ENCODE data around the gene ATXN10. TPM values are rescaled to one million over a fixed set of nuclear protein-coding genes. Genes with fewer than 3 reads are reported as not detected.

The ATXN10 gene
- total and polyA plus RNA-seq, 2 experiments from 2014 or later, result 99.0 to 163 TPM

GRCh38 chr22:45866126-45866645, 194.6 kb downstream of the ATXN10 start:
- Histone ChIP-seq H3K4me2 (peak overlapping the region; percentile 83), H3K4me3 (peak overlapping the region; percentile 66), H3K36me3 (ENCODE audit: insufficient read depth) (no peaks in the 10 kb centered on the region), H4K20me1 (replicated peaks; ENCODE audit: insufficient read depth) (no peaks in the 10 kb centered on the region; the same call in 1 of the 2 replicates), H3F3A (replicated peaks; ENCODE audit: low read depth) (no peaks in the 10 kb centered on the region), H2AFZ (no peak overlapping the region), H3K27me3 (ENCODE audit: insufficient read depth) (peaks cover 55% of the 10 kb centered on the region), H3K9me2 (ENCODE audit: insufficient read depth) (no peaks in the 10 kb centered on the region), H3K4me1 (ENCODE audit: insufficient read depth) (no peaks in the 10 kb centered on the region; the same call in 1 of the 2 replicates), H3K79me2 (replicated peaks; ENCODE audit: insufficient read depth) (no peaks in the 10 kb centered on the region), H3K27ac (ENCODE audit: low read depth) (no peak overlapping the region)
- Mint-ChIP-seq H3K36me3 (ENCODE audit: low read depth) (no peaks in the 10 kb centered on the region; the same call in 2 of the 3 replicates), H3K4me1 (peaks cover 24% of the 10 kb centered on the region), H3K9me3 (no peaks in the 10 kb centered on the region; the same call in 2 of the 3 replicates), H3K27ac (no peak overlapping the region), H3K27me3 (ENCODE audit: insufficient read depth, low read depth, poor library complexity) (peaks cover 57% of the 10 kb centered on the region), H3K4me3 (peak overlapping the region; percentile 42)
- ATAC-seq (peak; percentile 24), DNase-seq (ENCODE audit: low spot score) (peak; percentile 45)
- no peak for TF ChIP-seq JUNB (IDR thresholded peaks at IDR 0.05; ENCODE audit: unreplicated experiment)
- no peak for TF ChIP-seq POLR2AphosphoS5 (IDR thresholded peaks at IDR 0.05; ENCODE audit: low read depth)
- no peak for TF ChIP-seq CREB1 (CRISPR knock-in tag; IDR thresholded peaks at IDR 0.05; ENCODE audit: low read depth)
- no peak for TF ChIP-seq EZH2phosphoT487 (IDR thresholded peaks at IDR 0.05; ENCODE audit: unreplicated experiment)
- no peak for TF ChIP-seq NANOG (IDR thresholded peaks at IDR 0.05; ENCODE audit: borderline replicate concordance)
- TF ChIP-seq ZNF462 (CRISPR knock-in tag; IDR thresholded peaks at IDR 0.05), result no peak
- TF ChIP-seq STAT1 (IDR thresholded peaks at IDR 0.05; ENCODE audit: unreplicated experiment), result no peak
- TF ChIP-seq EZH2 (IDR thresholded peaks at IDR 0.05; ENCODE audit: low read depth, unreplicated experiment), result no peak
- no peak for TF ChIP-seq REST (IDR thresholded peaks at IDR 0.05; ENCODE audit: unreplicated experiment)
- TF ChIP-seq ETS1 (IDR thresholded peaks at IDR 0.05), result no peak
- TF ChIP-seq ZNF114 (CRISPR knock-in tag; IDR thresholded peaks at IDR 0.05), result no peak
- TF ChIP-seq CTCF (conservative IDR thresholded peaks at IDR 0.05; ENCODE audit: low read depth in 2 of 2), result no peak
- no peak for TF ChIP-seq ZNF331 (CRISPR knock-in tag; IDR thresholded peaks at IDR 0.05; ENCODE audit: low read depth)

Measured in GM23338 (cell line).